GM12874 (cell line): ENCODE data around the gene SYT4.

Source experiments
- CTCF ChIP-seq: IDR thresholded peaks from 2 replicates; pipeline ENCODE4 v1.5.1; 2011; ENCODE audit warnings: low read depth, mild to moderate bottlenecking, control low read depth, low read length, moderate library complexity; ENCODE audit not compliant: insufficient read depth

SYT4 gene

GRCh38 chr18:43277164-43277600 is at the start of gene SYT4:
Gene SYT4, minus strand, starts transcription at chr18:43277490. Its CDS starts 209 bp downstream, at chr18:43277281.
- no peak for TF ChIP-seq CTCF

- TF ChIP-seq CTCF: no peak
These were observed 44.8 kb upstream of the SYT4 start for GRCh38 chr18:43322132-43322531.

- no peak for TF ChIP-seq CTCF
These were observed 37.7 kb upstream of the SYT4 start for GRCh38 chr18:43314941-43315340.

- TF ChIP-seq CTCF: no peak
These were observed 35.6 kb upstream of the SYT4 start for GRCh38 chr18:43312891-43313290.

- no peak for TF ChIP-seq CTCF
These were observed 32.9 kb upstream of the SYT4 start for GRCh38 chr18:43310239-43310638.

GRCh38 chr18:43303376-43303775 is 26.1 kb upstream of the SYT4 start:
- TF ChIP-seq CTCF: no peak

- no peak for TF ChIP-seq CTCF
These were observed 6.0 kb upstream of the SYT4 start for GRCh38 chr18:43283299-43283698.
